Measurements from ENCODE around the gene TPCN1.
A peak's percentile ranks its signal among the peaks of the same experiment; 100 is the strongest.

Gene TPCN1

DNA sequence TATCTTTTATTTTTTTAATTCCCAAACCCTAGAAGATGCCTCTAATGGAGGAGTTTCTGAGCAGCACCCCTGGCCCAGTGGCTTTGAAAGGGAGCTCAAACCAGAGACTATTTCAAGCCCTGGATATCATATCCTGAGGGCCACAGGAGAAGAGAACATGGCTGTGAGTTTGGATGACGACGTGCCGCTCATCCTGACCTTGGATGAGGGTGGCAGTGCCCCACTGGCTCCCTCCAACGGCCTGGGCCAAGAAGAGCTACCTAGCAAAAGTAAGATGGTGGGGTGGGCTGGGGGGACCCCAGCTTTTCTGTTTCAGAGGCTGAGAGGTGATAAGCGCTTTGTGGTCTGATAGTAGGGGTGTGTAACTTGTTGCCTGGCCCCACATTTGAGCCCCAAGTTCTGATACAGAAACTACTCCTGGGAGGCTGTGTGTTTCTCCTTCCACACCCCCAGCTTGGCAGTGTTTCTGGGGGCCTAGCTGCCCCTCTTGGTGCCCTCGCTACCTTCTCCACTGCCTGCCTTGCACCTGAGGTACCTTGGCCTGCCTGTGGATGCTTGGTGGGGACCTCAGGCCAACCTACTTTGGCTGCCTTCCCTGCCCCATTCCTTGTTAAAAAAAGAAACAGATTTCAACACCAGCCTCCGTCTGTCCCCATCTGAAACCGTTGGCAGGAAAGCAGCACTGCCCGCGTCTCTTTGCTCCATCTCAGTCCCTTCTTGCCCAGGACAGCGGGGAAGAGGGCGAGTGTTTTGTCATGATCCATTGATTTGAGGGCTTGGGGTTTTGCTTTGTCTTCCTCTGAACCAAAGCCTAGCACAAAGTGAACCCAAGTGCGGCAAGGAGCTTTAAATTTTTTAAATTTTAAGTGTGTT, 5.7 kb downstream of the TPCN1 start:
- DNase-seq = no peak

DNA sequence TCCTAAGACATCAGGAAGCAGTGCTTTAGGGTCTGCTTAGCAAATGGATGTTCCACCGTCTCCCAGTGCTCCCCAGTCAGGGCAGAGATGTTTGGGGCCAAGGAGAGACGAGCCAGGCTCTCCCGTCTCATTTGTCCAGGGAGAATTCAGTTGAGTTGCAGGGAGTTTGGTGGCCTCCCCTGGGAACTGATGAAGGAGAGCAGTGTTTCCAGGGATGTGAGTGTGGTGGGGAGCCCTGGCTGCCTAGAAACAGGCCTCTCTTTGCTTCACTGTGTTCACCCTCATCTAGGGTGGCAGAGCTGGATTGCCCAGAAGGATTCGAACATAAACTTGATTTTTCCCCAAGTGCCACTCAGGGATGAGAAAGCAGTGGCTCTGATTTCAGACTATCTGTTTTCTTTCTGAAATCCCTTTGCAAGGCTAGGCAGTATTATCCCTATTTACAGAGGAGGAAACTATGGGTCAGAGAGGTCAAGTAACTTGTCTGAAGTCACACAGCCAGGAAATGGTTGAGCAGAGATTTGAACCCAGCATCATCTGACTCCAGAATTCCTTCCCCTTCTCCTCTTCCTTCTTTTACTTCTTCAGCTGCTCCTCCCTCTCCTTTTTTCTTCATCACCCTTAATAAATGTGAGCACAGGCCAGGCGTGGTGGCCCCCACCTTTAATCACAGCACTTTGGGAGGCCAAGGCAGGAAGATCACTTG, 6.6 kb downstream of the TPCN1 start:
- DNase-seq = no peak

GRCh38 chr12:113228394-113229028, 7.2 kb downstream of the TPCN1 start:
- DNase-seq = peak; percentile 79

DNA sequence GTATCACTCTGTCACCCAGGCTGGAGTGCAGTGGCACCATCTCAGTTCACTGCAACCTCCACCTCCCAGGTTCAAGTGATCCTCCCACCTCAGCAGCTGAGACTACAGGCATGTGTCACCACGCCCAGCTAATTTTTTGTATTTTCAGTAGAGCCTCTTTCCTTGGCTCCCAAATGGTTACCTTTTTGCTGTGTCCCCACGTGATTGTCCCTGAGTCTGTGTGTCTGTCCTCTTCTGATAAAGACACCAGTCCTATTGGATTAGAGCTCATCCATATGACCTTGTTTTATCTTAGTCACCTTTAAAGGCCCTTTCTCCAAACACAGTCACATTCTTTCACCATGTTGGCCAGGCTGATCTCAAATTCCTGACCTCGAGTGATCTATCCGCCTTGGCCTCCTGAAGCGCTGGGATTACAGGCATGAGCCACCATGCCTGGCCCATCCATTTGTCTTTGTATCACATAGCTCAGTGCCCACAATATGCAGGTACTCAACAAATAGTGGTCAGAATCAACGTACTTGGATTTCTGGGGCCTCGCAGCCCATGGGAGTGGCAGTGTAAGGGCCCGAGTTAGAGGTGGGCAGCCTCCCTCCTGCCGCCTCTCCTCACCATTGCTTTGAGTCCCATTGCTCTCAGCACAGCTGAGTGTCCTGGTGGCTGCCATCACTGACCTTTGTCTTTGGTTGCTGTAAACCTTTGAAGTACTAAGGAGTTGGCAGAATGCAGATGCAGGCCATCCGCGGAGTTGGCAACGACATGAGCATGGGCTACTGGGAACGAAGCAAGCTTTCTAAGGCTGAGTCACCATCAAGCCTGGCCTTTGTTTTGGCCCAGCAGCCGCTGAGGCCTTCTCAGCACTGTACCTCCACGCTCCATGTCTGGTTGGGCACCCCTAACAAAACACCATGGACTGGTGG, 9.3 kb downstream of the TPCN1 start:
- no peak for DNase-seq

DNA sequence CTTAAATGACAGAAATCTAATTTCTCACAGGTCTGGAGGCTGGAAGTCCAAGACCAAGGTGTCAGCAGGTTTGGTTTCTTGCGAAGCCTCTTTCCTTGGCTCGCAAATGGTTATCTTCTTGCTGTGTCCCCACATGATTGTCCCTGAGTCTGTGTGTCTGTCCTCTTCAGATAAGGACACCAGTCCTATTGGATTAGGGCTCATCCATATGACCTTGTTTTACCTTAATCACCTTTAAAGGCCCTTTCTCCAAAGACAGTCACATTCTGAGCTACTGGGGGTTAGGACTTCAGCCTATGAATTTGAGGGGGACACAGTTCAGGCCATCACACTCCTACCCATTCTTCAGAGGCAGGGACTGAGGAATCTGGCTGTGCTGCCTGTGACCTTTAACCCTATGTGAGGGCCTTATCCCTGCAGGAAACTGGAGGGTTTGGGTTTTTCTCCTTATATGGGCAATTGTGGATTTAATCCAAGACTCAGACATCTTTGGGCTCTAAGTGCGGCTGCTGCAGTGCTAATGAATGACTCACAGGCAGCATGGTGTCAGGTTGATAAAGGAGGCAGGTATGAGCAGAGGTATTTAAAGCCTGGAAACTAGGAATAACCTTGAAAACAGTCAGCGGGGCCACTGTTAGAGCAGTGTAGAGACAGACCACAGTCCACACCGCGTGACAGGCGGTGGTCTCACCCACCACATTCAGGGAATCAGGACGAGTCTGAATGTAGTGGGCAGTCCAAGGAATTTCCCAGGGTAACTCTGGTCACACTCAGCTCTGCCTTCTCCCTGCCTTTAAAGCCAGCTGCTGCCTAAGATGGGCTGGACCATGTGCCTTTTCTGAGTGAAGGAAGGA, 10.2 kb downstream of the TPCN1 start:
- DNase-seq = peak; percentile 94

- no peak for DNase-seq
Measured at GRCh38 chr12:113232089-113232839, 11.0 kb downstream of the TPCN1 start.

GRCh38 chr12:113232840-113233585, 11.7 kb downstream of the TPCN1 start:
- DNase-seq = peak; percentile 84

GRCh38 chr12:113233967-113234366, 12.7 kb downstream of the TPCN1 start:
- no peak for DNase-seq

GRCh38 chr12:113234483-113234882, 13.2 kb downstream of the TPCN1 start:
- DNase-seq = no peak

DNA sequence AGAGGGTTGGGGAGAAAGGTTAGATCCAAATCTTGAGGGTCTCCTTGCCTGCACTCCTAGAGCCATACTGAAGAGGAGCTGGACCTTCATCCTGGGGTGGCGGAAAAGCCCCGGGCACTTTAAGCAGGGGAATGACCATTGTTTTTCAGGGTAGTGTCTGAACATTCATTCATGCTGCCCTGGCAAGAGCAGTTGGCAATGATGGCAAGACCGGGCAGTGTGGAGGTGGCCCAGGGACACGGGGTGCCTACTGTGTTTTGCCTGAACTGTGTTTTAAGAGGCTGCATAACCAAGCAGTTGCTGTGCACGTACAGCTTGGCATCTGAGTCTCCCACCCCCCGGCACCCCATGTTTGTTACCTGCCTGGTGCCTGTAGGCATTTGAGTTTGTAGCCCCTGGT, 14.7 kb downstream of the TPCN1 start:
- DNase-seq = no peak

DNA sequence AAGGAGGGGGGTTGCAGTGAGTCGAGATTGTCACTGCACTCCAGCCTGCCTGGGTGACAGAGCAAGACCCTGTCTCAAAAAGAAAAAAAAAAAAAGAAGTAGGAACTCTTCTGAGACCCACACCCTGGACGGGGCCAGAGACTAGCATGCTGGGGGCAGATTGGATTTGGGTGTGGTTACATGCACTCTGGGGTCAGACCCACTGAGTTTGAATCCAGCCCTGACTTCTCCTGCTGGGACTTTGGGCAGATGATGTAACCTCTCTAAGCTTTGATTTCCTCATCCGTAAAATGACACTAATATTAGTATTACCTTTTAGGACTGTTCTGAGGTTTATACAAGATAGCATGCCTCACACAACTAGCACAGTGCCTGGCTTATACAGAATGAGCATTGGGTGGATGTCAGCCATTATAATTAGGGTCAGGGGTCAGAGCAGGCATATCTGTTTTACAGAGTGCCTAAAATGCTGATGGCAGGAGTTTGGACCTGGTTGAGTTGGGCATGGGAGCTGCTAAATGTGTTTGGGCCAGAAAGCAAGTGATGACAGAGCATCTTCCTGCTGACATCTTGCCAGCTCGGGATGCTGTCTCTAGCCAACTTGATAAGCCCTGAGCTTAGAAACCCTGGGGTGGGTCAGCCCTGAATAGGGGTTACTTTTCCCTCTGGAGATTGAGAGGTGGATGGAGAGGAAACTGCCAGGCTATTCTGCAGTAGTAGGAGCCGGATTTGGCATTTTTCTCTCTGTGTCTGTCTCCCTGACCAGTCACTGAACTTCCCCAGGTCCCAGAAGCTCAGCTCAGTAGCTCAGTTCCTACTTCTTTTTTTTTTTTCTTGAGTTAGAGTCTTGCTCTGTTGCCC, 15.5 kb downstream of the TPCN1 start:
- no peak for DNase-seq

- no peak for DNase-seq
Measured at GRCh38 chr12:113237748-113238147, 16.5 kb downstream of the TPCN1 start.

DNA sequence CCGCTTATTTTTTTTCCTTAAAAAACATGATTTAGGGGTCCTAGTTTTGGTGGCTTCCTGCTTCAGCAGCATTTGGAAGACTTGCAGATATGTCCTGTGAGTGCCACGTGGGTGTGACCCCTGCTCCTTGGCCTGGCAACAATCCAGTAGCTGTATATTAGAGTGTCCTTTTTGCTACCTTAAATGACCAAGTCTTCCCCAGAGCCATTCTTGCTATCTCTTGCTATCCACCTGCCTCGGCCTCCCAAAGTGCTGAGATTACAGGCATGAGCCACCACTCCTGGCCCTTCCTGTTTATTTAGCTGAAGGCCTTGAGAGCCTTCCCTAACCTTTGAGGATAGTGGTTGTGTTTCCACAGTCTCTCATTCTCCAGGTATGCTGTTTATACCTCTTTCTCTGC, 17.0 kb downstream of the TPCN1 start:
- DNase-seq = no peak

GRCh38 chr12:113239288-113239771, 18.1 kb downstream of the TPCN1 start:
- DNase-seq = no peak

DNA sequence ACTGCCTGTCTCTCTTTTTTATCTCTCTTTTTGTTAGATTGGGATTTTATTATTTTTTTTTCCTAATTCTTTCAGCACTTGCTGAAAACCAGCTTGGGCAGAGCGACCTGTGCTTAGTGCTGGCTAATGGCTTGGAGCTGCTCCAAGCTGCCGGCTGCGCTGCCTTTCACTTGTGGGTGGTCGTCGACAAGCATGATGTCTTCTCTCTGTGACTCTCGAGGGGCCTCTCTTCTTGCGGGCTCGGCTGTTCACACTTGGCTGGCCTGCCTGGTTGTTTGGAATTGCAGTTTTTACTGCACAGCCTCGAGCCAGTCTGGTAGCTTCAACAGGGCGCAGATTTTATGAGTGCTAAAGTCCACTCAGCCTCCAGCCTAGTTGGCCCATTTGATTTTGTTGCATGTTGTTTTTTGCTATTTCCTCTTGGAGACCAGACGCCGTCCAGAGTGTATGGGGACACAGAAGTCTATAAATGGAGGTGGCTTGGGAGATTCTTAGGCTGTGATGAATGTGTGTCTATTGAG, 18.6 kb downstream of the TPCN1 start:
- no peak for DNase-seq

- no peak for DNase-seq
Measured at GRCh38 chr12:113240395-113240794, 19.1 kb downstream of the TPCN1 start.

DNA sequence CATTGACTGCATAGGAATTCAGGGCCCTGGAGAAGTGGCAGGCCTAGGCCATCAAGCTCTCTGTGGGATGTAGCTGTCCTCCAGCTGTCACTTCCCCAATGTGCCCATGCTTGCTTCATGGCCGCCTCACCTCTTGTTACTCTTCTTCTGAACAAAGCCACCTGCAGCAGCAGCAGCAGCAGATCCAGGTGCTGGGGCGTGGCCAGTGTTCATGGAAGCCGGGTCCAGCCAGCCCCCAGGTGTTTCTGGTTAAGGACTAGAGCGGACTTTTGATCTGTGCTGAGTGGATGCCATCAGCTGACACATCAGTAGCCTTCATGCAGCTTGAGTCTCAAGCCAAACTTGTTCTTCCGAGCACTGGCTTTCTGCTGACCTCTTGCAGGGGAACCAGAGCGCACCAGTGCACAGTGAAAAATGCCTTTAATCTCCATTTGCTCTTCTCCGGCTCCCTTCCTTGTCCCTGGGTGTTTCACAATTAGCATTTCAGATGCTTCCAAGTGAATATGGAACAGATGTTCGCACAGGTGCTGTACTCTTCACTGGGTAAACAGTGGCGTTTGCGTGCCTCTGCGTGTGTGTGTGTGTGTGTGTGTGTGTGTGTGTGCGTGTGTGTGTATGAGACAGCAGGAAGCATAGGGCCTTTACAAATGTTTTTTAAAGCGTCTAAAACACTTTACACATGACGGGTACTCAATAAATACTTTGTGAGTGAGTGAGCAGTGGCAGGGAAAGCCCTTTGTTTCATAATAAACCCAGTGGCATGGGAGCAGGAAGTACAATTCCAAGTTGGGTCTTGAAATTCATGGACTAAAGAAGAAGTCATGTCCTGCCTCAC, 20.1 kb downstream of the TPCN1 start:
- DNase-seq = peak; percentile 77

DNA sequence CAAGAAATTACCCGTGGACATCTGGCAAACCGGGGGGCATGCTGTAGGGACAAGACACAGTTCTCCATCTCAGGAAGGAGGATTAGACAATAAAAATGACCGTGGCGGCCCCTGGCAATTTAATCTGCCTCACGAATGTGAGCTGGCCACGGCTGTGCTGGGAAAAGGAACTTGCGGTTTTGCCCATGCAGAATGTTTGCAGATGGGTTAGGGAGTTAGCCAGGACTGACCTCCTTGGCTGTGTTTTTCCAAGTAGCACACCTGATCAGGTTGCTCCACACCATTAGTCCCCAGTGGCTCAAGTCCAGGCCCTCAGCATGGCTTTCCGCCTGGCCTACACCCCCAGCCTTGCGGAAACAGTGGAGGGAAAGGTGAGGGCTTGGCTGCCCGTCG, 20.8 kb downstream of the TPCN1 start:
- DNase-seq = peak; percentile 57

Data from islet precursor cell (in vitro differentiated cells).